ENCODE measurements around the gene FAM20A.
A peak's percentile ranks its signal among the peaks of the same experiment; 100 is the strongest.

The FAM20A gene

GRCh38 chr17:68600067-68600930, 868 bp downstream of the FAM20A start (continued):
- TF ChIP-seq ZNF10 (tag by site-specific recombination; IDR thresholded peaks at IDR 0.05): no peak
- 0 out of 2 replicates have a peak, but pooled peaks have one; percentile 42 for TF ChIP-seq ZNF449 (tag by site-specific recombination; IDR thresholded peaks at IDR 0.05)
- no peak for TF ChIP-seq ZNF623 (tag by site-specific recombination; IDR thresholded peaks at IDR 0.05)
- no peak for TF ChIP-seq ZNF514 (tag by site-specific recombination; IDR thresholded peaks at IDR 0.05)
- no peak for TF ChIP-seq ZNF560 (tag by site-specific recombination; IDR thresholded peaks at IDR 0.05; ENCODE audit: borderline replicate concordance)
- no peak for TF ChIP-seq ZNF132 (tag by site-specific recombination; IDR thresholded peaks at IDR 0.05; ENCODE audit: borderline replicate concordance)
- no peak for TF ChIP-seq KLF1 (tag by site-specific recombination; IDR thresholded peaks at IDR 0.05)
- peak; percentile 80 for TF ChIP-seq PRDM10 (tag by site-specific recombination; IDR thresholded peaks at IDR 0.05)
- TF ChIP-seq PRDM1 (tag by site-specific recombination; IDR thresholded peaks at IDR 0.05): no peak
- TF ChIP-seq KLF9 (tag by site-specific recombination; IDR thresholded peaks at IDR 0.05; ENCODE audit: low read depth): no peak
- no peak for TF ChIP-seq ZNF362 (tag by site-specific recombination; IDR thresholded peaks at IDR 0.05)
- TF ChIP-seq ZNF341 (tag by site-specific recombination; IDR thresholded peaks at IDR 0.05; ENCODE audit: low read depth): peak; percentile 14; the same call in 1 of the 2 replicates
- peak; percentile 73 for TF ChIP-seq ZBTB8A (tag by site-specific recombination; IDR thresholded peaks at IDR 0.05)
- no peak for TF ChIP-seq ELK4 (IDR thresholded peaks at IDR 0.05; ENCODE audit: borderline replicate concordance, low read depth, low read length)
- no peak for TF ChIP-seq ZNF530 (tag by site-specific recombination; IDR thresholded peaks at IDR 0.05; ENCODE audit: low read depth)
- TF ChIP-seq ZBTB6 (tag by site-specific recombination; IDR thresholded peaks at IDR 0.05): no peak
- TF ChIP-seq CTCF (tag by site-specific recombination; IDR thresholded peaks at IDR 0.05): peak; percentile 75; the same call in 1 of the 2 replicates
- no peak for TF ChIP-seq ZNF596 (tag by site-specific recombination; IDR thresholded peaks at IDR 0.05)
- no peak for TF ChIP-seq ZNF174 (tag by site-specific recombination; IDR thresholded peaks at IDR 0.05)
- no peak; the same call in 1 of the 2 replicates for TF ChIP-seq ZNF777 (tag by site-specific recombination; IDR thresholded peaks at IDR 0.05; ENCODE audit: borderline replicate concordance)
- TF ChIP-seq ZBTB10 (tag by site-specific recombination; IDR thresholded peaks at IDR 0.05): 0 out of 2 replicates have a peak, but pooled peaks have one; percentile 70
- peak; percentile 52; the same call in 1 of the 2 replicates for TF ChIP-seq ZNF561 (tag by site-specific recombination; IDR thresholded peaks at IDR 0.05; ENCODE audit: borderline replicate concordance)
- TF ChIP-seq EGR2 (tag by site-specific recombination; IDR thresholded peaks at IDR 0.05; ENCODE audit: low read depth): peak; percentile 50
- TF ChIP-seq ZNF521 (tag by site-specific recombination; IDR thresholded peaks at IDR 0.05): no peak
- TF ChIP-seq ZNF600 (tag by site-specific recombination; IDR thresholded peaks at IDR 0.05): peak; percentile 45; the same call in 1 of the 2 replicates

Measured in HEK293 (cell line).